Vagina (tissue), 2 donors: ENCODE measurements around the gene GNG14.
"Not testable (repeated sequence)": the region's sequence is repeated elsewhere in the genome, so short reads cannot be mapped to it uniquely, and the experiment has no call there.

Experiments
- CTCF ChIP-seq, 3 experiments: fragments of 450-650 bp in 2 of 3; fragments of 200-600 bp in 1 of 3; sonication (generic) in 1 of 3; IDR thresholded peaks; one replicate each; pipeline ENCODE4 v1.5.1; 2017 to 2019; ENCODE audit warnings: antibody characterized with exemption in 3 of 3, mild to moderate bottlenecking in 2 of 3, moderate library complexity in 2 of 3
- POLR2A ChIP-seq, 2 donors: fragments of 450-650 bp; IDR thresholded peaks; one replicate each; pipeline ENCODE4 v1.6.1; 2017; ENCODE audit warnings: antibody characterized with exemption in 2 of 2, mild to moderate bottlenecking in 2 of 2, moderate library complexity in 2 of 2
- POLR2AphosphoS5 ChIP-seq, 2 donors: sonication (generic); formaldehyde crosslinking; IDR thresholded peaks; one replicate each; pipeline ENCODE4 v1.9.0; 2017; ENCODE audit warnings: antibody characterized with exemption in 2 of 2, mild to moderate bottlenecking in 2 of 2, low read depth in 1 of 2; ENCODE audit not compliant: insufficient read depth in 1 of 2

GRCh38 chr19:12697425-12697824, 9.6 kb downstream of the GNG14 start:
- TF ChIP-seq CTCF (IDR thresholded peaks at IDR 0.05); POLR2AphosphoS5 (IDR thresholded peaks at IDR 0.05; ENCODE audit: insufficient read depth in 1 of 2, low read depth in 1 of 2); POLR2A (IDR thresholded peaks at IDR 0.05): not testable (repeated sequence)
